Natural killer cell treated with Interleukin-12 subunit alpha and Interleukin-12 subunit beta and Interleukin-15 and Interleukin-18, amount 100 ng/mL, for 72 hours (primary cell): ENCODE measurements around the gene CAPN2. TPM values are rescaled to one million over a fixed set of nuclear protein-coding genes. Genes with fewer than 3 reads are reported as not detected.

Source experiments
- ATAC-seq, 2 donors: fragments of 150-1000 bp; cut with Tn5 transposase in 1 of 2; sonication (Bioruptor Pico), chemical (Tn5 transposase) in 1 of 2; 2 replicates each; pipeline ENCODE4 v1.10.0; 2021
- DNase-seq: peaks from one replicate; pipeline ENCODE4 v3.0.0; 2022; ENCODE audit warnings: low spot score
- H3K27ac Mint-ChIP-seq, 2 donors: 1 replicate in 1 of 2; 2 replicates in 1 of 2; pipeline ENCODE4 v1.8.0; 2022; ENCODE audit warnings: mixed read lengths in 2 of 2, mild to moderate bottlenecking in 1 of 2, moderate library complexity in 1 of 2
- H3K27me3 Mint-ChIP-seq, 2 donors: 1 replicate in 1 of 2; 2 replicates in 1 of 2; pipeline ENCODE4 v1.8.0; 2022; ENCODE audit warnings: mixed read lengths in 2 of 2
- H3K36me3 Mint-ChIP-seq: one replicate; pipeline ENCODE4 v1.8.0; 2022; ENCODE audit warnings: mixed read lengths
- H3K4me1 Mint-ChIP-seq, 2 donors: 1 replicate in 1 of 2; 2 replicates in 1 of 2; pipeline ENCODE4 v1.8.0; 2022; ENCODE audit warnings: low read depth in 2 of 2, mixed read lengths in 2 of 2, mild to moderate bottlenecking in 1 of 2
- H3K4me3 Mint-ChIP-seq: one replicate; pipeline ENCODE4 v1.8.0; 2022; ENCODE audit warnings: mixed read lengths
- H3K9me3 Mint-ChIP-seq: 2 replicates; pipeline ENCODE4 v1.8.0; 2022; ENCODE audit warnings: mixed read lengths
- total RNA-seq, 2 donors: library from RNA; stranded (reverse); gene quantifications; one replicate each; pipeline ENCODE4 v1.2.3, GENCODE V29; 2022

CAPN2 gene
- total RNA-seq, 2 donors from 2014 or later: 29.2 to 39.1 TPM

DNA sequence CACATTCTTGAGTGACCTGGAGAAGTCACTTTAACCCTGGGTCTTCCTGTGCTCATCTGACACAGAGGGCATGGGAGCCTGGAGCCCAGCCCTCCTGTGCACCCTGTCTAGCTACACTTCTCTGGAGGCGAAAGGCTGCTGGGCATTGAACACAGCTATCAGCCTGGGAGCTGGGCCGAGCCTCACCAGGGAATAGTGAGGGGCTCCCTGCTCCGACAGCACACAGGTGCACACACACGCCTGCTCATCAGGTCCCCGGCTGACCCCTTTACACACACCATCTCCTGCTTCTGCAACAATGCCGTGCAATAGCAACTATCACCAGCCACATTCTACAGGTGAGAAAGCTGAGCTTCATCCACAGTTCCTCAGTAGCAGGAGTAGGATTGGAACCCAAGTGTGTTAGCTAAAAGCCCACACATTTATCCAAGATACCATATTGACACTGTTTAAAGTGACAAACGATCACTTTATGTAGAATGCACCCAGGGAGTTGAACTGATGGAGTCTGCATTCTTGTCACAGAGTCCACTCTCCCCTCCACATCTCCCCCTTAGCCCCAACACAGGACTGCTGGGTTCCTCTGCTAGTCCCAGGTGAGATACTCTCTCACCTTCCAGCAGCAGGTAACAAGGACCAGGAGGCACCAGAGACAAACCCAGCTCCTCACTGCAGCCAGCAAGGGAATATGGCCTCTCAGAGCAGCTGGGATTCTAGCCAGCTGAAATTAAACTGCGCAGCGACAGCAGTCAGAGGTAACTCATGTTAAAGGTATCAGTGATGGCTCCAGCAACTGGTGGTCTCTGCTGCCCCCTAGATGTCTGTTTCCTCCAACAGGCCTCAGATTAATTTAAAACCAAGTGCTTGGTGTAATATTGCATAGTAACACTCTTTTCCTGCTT lies 28.5 kb upstream of the CAPN2 start:
- H3K36me3 Mint-ChIP-seq: no peaks in the 10 kb centered on the region
- H3K27ac Mint-ChIP-seq: no peak overlapping the region
- peak in 1 of 2 donors; percentile 55 for ATAC-seq
- H3K9me3 Mint-ChIP-seq: no peaks in the 10 kb centered on the region
- H3K27me3 Mint-ChIP-seq: peaks cover 14 to 31% of the 10 kb centered on the region in 2 donors
- no peak overlapping the region for H3K4me3 Mint-ChIP-seq
- no peak for DNase-seq
- peaks cover 0 to 3% of the 10 kb centered on the region in 2 donors for H3K4me1 Mint-ChIP-seq

DNA sequence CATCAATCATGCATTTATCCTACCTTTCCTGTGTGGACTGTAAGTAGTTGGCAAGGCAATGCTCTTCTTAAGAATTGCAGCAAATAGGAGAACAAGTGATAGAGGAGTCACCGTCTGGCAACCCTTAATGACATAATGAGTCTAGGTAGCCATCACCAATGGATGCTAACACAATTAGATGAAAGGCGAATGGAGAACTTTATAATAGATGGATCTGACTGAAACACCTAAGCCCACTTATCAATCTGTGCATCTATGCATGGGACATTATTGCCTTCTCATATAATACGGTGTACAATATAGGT lies 27.9 kb upstream of the CAPN2 start:
- Mint-ChIP-seq H3K9me3 (no peaks in the 10 kb centered on the region), H3K27me3 (peaks cover 14 to 30% of the 10 kb centered on the region in 2 donors), H3K36me3 (no peaks in the 10 kb centered on the region), H3K4me1 (peaks cover 0 to 4% of the 10 kb centered on the region in 2 donors), H3K27ac (no peak overlapping the region), H3K4me3 (no peak overlapping the region)
- no peak for DNase-seq
- no peak for ATAC-seq

DNA sequence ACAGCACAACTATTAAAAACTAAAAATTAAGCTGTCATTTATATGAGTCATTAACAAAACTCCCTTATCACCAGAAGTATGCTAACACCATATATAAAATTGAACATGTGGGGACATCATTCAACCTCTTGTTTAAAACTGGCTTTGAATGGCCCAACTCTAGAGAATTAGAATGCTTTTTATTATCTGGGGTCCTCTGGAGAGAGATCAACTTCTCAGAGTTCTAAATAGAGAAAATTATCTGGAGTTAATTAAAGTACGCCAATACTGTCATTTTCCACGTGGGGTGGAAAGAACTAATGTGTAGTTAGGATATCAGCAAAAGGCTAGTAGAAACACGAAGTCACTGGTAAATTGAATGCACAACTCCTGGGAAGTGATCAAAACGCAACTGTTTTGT lies 21.2 kb upstream of the CAPN2 start:
- no peak overlapping the region for H3K4me3 Mint-ChIP-seq
- H3K36me3 Mint-ChIP-seq: no peaks in the 10 kb centered on the region
- no peak overlapping the region for H3K27ac Mint-ChIP-seq
- H3K4me1 Mint-ChIP-seq: peaks cover 0 to 4% of the 10 kb centered on the region in 2 donors
- ATAC-seq: no peak
- H3K9me3 Mint-ChIP-seq: no peaks in the 10 kb centered on the region
- H3K27me3 Mint-ChIP-seq: peaks cover 5 to 13% of the 10 kb centered on the region in 2 donors
- DNase-seq: no peak

DNA sequence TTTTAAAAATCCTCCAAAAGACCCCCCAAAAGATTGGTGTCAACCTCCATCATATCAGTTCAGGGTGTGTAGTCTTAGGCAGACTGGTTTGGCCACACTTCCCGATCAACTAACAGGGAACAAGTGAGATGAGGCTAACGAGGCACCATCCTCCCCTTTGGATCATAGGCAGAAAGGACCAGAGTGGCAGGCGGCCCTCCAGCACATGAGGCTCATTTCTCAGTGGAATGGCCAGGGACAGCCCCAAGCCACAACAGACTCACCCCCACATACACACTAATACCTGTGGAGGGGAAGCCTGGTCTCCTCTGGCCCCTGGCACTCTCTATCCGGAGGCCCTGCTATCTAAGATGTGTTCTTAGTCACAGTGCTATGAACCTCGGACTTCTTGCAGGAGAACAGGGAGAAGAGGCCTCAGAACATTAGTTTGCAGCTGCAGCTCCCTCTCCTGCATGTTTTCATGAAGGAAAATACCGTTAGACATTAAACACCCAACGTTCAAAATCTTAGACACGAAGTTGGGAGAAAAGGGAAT lies 17.3 kb upstream of the CAPN2 start:
- H3K36me3 Mint-ChIP-seq: no peaks in the 10 kb centered on the region
- H3K27ac Mint-ChIP-seq: no peak overlapping the region
- peak in 1 of 2 donors; percentile 22 for ATAC-seq

DNA sequence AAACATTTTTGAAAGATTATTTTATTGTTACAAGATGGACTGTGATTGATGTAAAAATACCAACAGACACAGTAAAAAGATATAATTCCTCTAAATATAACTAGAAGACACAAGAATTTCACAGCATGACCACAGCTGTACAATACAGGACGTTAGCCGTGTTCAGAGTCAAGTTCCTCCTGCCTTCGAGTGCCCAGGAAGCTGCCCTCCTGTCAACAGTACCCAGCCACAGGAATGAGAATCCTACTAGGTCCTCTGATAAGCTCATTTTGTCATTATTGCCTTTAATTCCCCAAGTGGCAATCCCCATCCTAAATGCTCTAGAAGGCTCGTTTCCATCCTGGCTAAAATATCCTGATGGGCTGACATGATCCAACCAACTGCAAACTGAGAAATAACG lies 16.4 kb upstream of the CAPN2 start:
- Mint-ChIP-seq H3K4me1 (peaks cover 5 to 10% of the 10 kb centered on the region in 2 donors), H3K9me3 (no peaks in the 10 kb centered on the region), H3K4me3 (no peak overlapping the region), H3K27ac (no peak overlapping the region), H3K27me3 (no peaks in the 10 kb centered on the region), H3K36me3 (no peaks in the 10 kb centered on the region)
- ATAC-seq: no peak
- DNase-seq: no peak

More for the DNA sequence above, 17.3 kb upstream of the CAPN2 start:
- H3K4me1 Mint-ChIP-seq: peaks cover 5 to 10% of the 10 kb centered on the region in 2 donors
- H3K4me3 Mint-ChIP-seq: no peak overlapping the region
- DNase-seq: no peak
- no peaks in the 10 kb centered on the region for H3K27me3 Mint-ChIP-seq
- no peaks in the 10 kb centered on the region for H3K9me3 Mint-ChIP-seq

DNA sequence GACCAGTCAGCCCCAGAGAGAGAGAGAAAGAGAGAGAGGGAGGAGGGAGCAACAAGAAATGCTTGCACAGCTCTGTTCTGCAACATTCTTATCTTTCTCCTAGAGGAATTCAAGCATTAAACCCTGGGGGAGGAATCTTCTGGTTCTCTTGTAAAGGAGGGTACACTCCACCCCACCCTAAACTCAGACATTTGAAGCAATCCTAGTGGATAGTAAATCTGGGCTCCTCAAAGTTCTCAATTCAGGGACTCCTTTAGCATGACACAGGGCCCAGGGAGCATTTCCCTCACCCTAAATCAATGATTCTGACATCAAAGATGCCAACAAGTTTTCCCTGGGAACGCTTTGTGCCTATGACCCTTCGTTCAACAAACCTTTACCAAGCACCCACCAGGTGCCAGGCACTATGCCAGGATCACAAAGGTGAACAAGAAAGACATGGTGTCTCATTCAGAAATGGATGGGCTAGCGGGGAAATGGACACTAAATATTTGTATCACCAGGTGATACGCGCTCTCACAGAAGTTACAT lies 11.9 kb upstream of the CAPN2 start:
- DNase-seq (no peak), ATAC-seq (no peak)
- Mint-ChIP-seq H3K36me3 (no peaks in the 10 kb centered on the region), H3K4me3 (no peak overlapping the region), H3K4me1 (peaks cover 15 to 20% of the 10 kb centered on the region in 2 donors), H3K9me3 (no peaks in the 10 kb centered on the region), H3K27me3 (no peaks in the 10 kb centered on the region), H3K27ac (peak overlapping the region in 1 of 2 donors; percentile 47)

DNA sequence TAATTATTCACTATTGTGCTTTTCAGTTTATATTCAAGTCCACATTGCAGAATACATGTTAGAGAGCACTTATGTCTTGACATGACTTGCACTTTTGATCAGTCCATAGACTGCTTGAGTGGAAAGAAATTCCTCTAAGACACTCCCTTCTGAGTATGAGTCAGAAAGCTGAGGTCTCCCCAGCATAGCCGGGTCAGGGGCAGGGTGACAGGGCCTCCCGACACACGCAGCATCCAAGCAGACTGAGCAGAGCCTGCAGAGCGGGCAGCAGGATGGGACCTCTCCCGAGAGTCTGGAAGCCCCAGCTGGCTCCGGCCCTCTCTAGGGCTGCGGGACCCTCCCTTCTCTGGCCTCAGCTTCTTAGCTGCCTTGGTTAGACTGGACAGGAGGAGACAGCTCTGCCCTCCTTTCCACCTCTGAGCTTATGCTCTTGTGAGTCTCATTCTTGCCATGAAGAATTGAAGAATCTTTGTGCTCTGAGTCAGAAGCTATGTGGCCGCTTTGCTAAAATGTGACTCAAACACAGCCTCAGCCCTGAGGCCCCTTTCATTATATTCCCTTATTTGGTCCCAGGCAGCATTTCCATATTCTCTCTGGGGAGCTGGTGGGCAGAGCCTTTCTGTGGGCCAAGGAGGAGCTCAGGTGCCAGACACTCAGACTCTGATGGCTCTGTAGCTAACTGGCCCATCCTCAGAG lies 11.2 kb upstream of the CAPN2 start:
- Mint-ChIP-seq H3K27ac (peak overlapping the region in 1 of 2 donors; percentile 47), H3K9me3 (no peaks in the 10 kb centered on the region), H3K36me3 (no peaks in the 10 kb centered on the region), H3K4me3 (no peak overlapping the region), H3K4me1 (peaks cover 17 to 22% of the 10 kb centered on the region in 2 donors), H3K27me3 (no peaks in the 10 kb centered on the region)
- ATAC-seq: no peak
- no peak for DNase-seq

DNA sequence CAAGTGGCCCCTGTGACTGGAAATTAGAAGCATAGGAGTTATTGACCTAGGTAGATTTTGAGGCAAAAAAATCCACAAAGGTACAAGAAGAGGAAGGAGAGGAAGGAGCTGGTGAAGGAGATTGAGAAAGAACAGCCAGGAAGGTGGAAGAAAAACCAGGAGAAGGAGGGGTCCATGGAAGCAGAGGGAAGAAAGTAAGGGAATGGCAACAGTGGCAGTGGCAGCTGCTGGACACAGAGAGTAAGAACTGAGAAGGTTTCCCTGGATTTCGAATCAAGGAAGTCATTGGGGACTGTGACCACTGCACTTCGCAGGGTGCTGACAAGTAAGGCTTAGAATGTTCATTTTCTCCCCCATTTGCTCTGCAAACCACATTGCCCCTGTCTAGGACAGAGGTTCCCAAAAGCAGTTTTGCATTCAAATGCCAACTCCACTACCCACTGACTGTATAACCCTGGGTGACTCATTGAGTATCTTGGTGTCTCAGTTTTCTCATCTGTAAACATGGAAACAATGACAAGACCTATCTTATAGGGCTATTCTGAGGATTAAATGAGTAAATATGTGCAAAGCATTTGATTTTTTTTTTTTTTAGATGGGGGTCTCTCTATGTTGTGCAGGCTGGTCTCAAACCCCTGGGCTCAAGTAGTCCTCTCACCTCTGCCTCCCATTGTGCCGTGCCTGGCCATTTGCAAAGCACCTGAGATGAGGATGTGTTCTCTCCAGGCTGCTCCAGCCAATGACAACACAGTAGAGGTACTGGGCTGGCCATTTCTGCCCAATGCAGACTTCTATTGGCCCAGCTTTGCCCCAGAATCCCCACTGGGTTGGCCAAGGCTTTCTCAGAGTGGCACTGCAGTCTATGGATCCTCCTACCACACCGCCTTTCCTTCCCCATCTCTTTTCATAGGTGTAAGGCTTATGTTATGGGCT lies 9.3 kb upstream of the CAPN2 start:
- no peak overlapping the region for H3K27ac Mint-ChIP-seq
- H3K4me3 Mint-ChIP-seq: no peak overlapping the region
- H3K9me3 Mint-ChIP-seq: no peaks in the 10 kb centered on the region
- H3K27me3 Mint-ChIP-seq: no peaks in the 10 kb centered on the region
- ATAC-seq (no peak), DNase-seq (no peak)
- no peaks in the 10 kb centered on the region for H3K36me3 Mint-ChIP-seq
- peaks cover 17 to 18% of the 10 kb centered on the region in 2 donors for H3K4me1 Mint-ChIP-seq

DNA sequence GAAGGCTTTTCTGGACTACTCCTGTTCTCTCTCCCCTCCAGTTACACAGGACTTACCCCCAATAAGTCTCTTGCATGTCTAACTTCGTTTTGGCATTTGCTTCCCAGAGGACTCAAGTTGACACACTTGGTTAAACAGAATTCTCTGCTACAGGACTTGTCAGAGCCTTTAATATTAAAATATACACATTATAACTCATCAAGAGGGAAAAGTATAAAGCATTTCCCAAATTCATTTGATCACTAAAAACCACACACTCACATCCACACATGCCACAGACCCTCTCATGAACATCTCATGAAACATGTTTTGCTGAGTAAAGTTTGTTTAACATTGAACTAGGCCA lies 8.7 kb upstream of the CAPN2 start:
- no peak for ATAC-seq
- Mint-ChIP-seq H3K36me3 (no peaks in the 10 kb centered on the region), H3K4me1 (peaks cover 13 to 16% of the 10 kb centered on the region in 2 donors), H3K27me3 (no peaks in the 10 kb centered on the region), H3K27ac (no peak overlapping the region), H3K4me3 (no peak overlapping the region), H3K9me3 (no peaks in the 10 kb centered on the region)
- DNase-seq: no peak

DNA sequence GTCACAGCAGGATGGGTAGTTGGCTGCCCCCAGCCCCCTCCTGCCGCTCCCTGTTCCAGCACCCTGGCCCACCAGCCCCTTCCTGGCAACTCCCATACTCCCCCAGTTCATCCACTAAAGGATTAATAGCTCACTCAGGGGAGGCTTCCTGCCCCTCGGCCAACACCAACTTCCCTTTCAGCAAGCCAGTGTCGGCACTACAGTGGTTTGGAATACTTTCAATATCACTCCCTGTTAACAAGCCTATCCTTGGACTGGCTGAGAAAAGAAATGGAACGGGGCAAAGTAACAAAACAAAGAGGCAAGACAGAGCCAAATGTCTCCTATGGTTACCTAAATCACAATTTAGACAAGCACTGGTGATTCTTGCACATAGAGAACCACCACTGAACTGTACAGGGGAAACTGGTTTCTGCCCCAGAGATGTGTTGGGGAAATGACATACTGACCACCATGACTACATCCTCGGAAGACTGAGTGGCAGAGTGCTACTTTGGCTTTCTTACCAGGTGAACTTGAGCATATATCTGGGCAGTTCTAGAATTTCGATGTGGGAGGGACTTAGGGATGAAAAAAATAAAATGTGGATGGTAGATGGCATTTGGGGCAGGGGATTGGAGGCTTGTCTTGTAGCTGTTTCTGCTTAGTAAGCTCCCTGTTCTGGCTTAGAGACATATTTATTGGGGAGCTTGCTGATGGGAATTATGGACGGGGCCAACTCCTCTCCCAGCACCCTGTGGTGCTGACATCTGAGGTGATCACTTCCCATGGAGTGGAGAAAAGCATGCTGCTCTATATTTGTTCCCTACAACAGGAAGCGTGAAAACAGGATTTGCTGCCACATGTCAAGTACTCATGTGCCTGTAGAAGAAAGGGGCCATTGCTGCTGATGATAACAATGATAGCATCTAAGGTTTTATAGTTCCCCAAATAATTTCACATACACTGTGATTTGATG lies 7.1 kb upstream of the CAPN2 start:
- H3K27me3 Mint-ChIP-seq: no peaks in the 10 kb centered on the region
- no peaks in the 10 kb centered on the region for H3K36me3 Mint-ChIP-seq
- H3K4me1 Mint-ChIP-seq: peaks cover 13 to 19% of the 10 kb centered on the region in 2 donors
- ATAC-seq (peak; percentile 73 to 75), DNase-seq (no peak)
- no peaks in the 10 kb centered on the region for H3K9me3 Mint-ChIP-seq
- peak overlapping the region in 1 of 2 donors; percentile 1 for H3K27ac Mint-ChIP-seq
- no peak overlapping the region for H3K4me3 Mint-ChIP-seq

DNA sequence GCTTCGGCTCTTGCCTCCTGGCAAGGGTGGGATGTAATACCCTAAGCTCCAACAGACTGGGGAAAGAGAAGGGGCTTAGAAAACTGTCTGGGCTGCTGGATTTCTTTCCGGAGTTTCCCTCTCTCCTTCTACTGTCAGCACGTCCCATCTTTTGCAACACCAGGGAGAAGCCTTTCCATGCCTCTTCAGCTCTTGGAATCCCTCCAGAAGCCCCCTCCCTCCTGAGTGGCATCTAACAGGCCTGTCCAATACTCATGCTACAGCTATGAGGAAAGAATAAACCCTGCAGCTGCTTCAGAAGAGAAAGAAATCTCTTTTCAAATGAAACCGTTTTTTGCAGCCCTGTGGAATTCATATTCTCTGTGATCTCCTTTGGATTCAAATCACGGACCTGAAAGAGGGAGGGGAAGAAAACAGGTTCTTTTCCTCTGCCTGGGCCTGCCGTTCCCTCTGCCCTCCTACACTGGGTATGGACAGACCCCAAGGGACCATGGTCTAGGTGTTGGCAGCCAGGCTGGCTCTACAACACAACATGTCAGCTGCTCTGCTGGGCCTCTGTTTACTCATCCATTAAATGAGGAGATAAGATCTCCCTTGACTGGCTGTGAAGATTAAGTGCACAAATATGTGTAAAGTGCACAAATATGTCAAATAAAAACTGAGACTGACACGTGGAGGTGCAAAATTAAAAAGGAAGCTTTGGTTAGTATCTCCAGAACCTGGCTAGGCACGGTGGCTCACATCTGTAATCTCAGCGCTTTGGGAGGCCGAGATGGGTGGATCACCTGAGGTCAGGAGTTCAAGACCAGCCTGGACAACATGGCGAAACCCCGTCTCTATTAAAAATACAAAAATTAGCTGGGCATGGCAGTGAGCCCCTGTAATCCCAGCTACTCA lies 6.0 kb upstream of the CAPN2 start:
- no peak overlapping the region for H3K4me3 Mint-ChIP-seq
- H3K4me1 Mint-ChIP-seq: peaks cover 13 to 22% of the 10 kb centered on the region in 2 donors
- no peaks in the 10 kb centered on the region for H3K36me3 Mint-ChIP-seq
- no peaks in the 10 kb centered on the region for H3K9me3 Mint-ChIP-seq
- no peaks in the 10 kb centered on the region for H3K27me3 Mint-ChIP-seq
- ATAC-seq: no peak
- no peak overlapping the region for H3K27ac Mint-ChIP-seq
- DNase-seq: no peak
